ENCODE measurements around the gene ZFYVE28.

DNA sequence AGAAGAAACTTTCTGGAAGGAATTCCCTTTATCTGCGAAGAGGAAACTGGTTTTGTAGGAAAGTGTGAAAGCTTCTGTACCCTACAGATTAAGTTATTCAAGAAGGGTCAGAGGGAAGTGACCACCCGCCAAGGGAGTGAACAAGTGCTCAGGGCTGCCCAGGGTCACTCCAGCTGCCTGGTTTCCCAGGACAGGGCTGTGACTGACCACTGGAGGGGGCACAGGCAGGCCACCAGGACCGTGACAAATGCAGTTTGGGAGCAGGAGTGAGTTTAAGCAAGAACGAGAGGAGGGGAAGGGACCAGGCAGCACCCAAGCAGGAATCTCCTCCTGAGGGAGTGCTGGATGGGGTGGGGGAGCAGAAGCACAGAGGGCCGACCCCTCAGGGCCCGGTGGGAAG lies 34.2 kb downstream of the ZFYVE28 start:
- TF ChIP-seq, protein P1, sequence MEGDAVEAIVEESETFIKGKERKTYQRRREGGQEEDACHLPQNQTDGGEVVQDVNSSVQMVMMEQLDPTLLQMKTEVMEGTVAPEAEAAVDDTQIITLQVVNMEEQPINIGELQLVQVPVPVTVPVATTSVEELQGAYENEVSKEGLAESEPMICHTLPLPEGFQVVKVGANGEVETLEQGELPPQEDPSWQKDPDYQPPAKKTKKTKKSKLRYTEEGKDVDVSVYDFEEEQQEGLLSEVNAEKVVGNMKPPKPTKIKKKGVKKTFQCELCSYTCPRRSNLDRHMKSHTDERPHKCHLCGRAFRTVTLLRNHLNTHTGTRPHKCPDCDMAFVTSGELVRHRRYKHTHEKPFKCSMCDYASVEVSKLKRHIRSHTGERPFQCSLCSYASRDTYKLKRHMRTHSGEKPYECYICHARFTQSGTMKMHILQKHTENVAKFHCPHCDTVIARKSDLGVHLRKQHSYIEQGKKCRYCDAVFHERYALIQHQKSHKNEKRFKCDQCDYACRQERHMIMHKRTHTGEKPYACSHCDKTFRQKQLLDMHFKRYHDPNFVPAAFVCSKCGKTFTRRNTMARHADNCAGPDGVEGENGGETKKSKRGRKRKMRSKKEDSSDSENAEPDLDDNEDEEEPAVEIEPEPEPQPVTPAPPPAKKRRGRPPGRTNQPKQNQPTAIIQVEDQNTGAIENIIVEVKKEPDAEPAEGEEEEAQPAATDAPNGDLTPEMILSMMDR (IDR thresholded peaks at IDR 0.05), result no peak
- TF ChIP-seq POLR2A (IDR thresholded peaks at IDR 0.05), result no peak
